WTC11 (cell line): ENCODE results near the gene ABLIM2. TPM values are rescaled to one million over a fixed set of nuclear protein-coding genes. Genes with fewer than 3 reads are reported as not detected.

Experiments used
- ATAC-seq: fragments of 200-7000 bp; cut with Tn5 transposase; 2 replicates; pipeline ENCODE4 v1.10.0; 2021; ENCODE audit warnings: mild to moderate bottlenecking, moderate library complexity
- CTCF ChIA-PET: fragments of 300-600 bp; sonication (Branson Sonifier 250); formaldehyde crosslinking; loops from one replicate; lab custom pipeline; 2021; ENCODE audit warnings: antibody characterized with exemption; lab: Charles Lee
- POLR2A ChIA-PET: fragments of 350-600 bp; sonication (Branson Sonifier 250); formaldehyde crosslinking; loops from one replicate; lab custom pipeline; 2021; ENCODE audit warnings: antibody characterized with exemption; lab: Charles Lee
- DNase-seq: peaks from one replicate; pipeline ENCODE4 v3.0.0; 2021; ENCODE audit warnings: low spot score
- H3K27ac Mint-ChIP-seq: 2 replicates; pipeline ENCODE4 v1.8.0; 2021; ENCODE audit warnings: mixed read lengths
- H3K27me3 Mint-ChIP-seq: 2 replicates; pipeline ENCODE4 v1.8.0; 2021; ENCODE audit warnings: low read depth, mild to moderate bottlenecking, moderate library complexity, mixed read lengths
- H3K36me3 Mint-ChIP-seq: 2 replicates; pipeline ENCODE4 v1.8.0; 2021; ENCODE audit warnings: mixed read lengths
- H3K4me1 Mint-ChIP-seq: 2 replicates; pipeline ENCODE4 v1.8.0; 2022; ENCODE audit warnings: mixed read lengths
- H3K4me3 Mint-ChIP-seq: 2 replicates; pipeline ENCODE4 v1.8.0; 2021; ENCODE audit warnings: mild to moderate bottlenecking, moderate library complexity, mixed read lengths
- H3K9me3 Mint-ChIP-seq: 2 replicates; pipeline ENCODE4 v1.8.0; 2021; ENCODE audit warnings: mixed read lengths
- EMX1 ChIP-seq: fragments of 250-450 bp; sonication (Bioruptor Pico); IDR thresholded peaks from 2 replicates; pipeline ENCODE4 v1.8.0; 2021; ENCODE audit warnings: mild to moderate bottlenecking
- FOXJ3 ChIP-seq: sonication (generic); formaldehyde crosslinking; IDR thresholded peaks from 2 replicates; pipeline ENCODE4 v1.9.0; 2021; ENCODE audit warnings: missing genetic modification reagents, mild to moderate bottlenecking, borderline replicate concordance
- GTF2I ChIP-seq: fragments of 250-450 bp; sonication (Bioruptor Pico); conservative IDR thresholded peaks from 2 replicates; pipeline ENCODE4 v1.4.0; 2021; ENCODE audit warnings: mild to moderate bottlenecking
- IRF2 ChIP-seq: sonication (generic); formaldehyde crosslinking; IDR thresholded peaks from 2 replicates; pipeline ENCODE4 v1.8.0; 2022; ENCODE audit warnings: low read depth, missing genetic modification reagents, borderline replicate concordance
- RELA ChIP-seq: sonication (generic); formaldehyde crosslinking; IDR thresholded peaks from 2 replicates; pipeline ENCODE4 v1.8.1; 2022; ENCODE audit warnings: missing genetic modification reagents, mild to moderate bottlenecking, borderline replicate concordance
- SP1 ChIP-seq: sonication (generic); formaldehyde crosslinking; conservative IDR thresholded peaks from 2 replicates; pipeline ENCODE4 v1.8.1; 2022; ENCODE audit warnings: missing genetic modification reagents
- USF2 ChIP-seq: sonication (generic); formaldehyde crosslinking; IDR thresholded peaks from 2 replicates; pipeline ENCODE4 v1.8.1; 2023; ENCODE audit warnings: mild to moderate bottlenecking, missing genetic modification reagents, moderate library complexity
- ZBTB21 ChIP-seq: sonication (generic); formaldehyde crosslinking; IDR thresholded peaks from 2 replicates; pipeline ENCODE4 v1.8.1; 2023; ENCODE audit warnings: mild to moderate bottlenecking, missing genetic modification reagents, borderline replicate concordance
- ZBTB43 ChIP-seq: sonication (generic); formaldehyde crosslinking; IDR thresholded peaks from 2 replicates; pipeline ENCODE4 v1.8.1; 2023; ENCODE audit warnings: mild to moderate bottlenecking, missing genetic modification reagents
- ZNF219 ChIP-seq: sonication (generic); formaldehyde crosslinking; IDR thresholded peaks from 2 replicates; pipeline ENCODE4 v1.8.0; 2023; ENCODE audit warnings: missing genetic modification reagents, mild to moderate bottlenecking, borderline replicate concordance
- ZNF416 ChIP-seq: fragments of 250-450 bp; sonication (Bioruptor Pico); IDR thresholded peaks from 2 replicates; pipeline ENCODE4 v1.9.0; 2021; ENCODE audit warnings: mild to moderate bottlenecking, inconsistent platforms
- ZNF671 ChIP-seq: fragments of 250-450 bp; sonication (Bioruptor Pico); IDR thresholded peaks from 2 replicates; pipeline ENCODE4 v1.8.0; 2021; ENCODE audit warnings: mild to moderate bottlenecking
- total RNA-seq: library from RNA; stranded (reverse); gene quantifications from 3 replicates; pipeline ENCODE4 v1.2.3, GENCODE V29; 2021
- TF ChIP-seq, protein P1 (sequence below): fragments of 250-450 bp; sonication (Bioruptor Pico); IDR thresholded peaks from 2 replicates; pipeline ENCODE4 v2.1.2; 2022; ENCODE audit warnings: mild to moderate bottlenecking, moderate library complexity
- TF ChIP-seq, protein P2 (sequence below): fragments of 250-450 bp; sonication (Bioruptor Pico); conservative IDR thresholded peaks from 2 replicates; pipeline ENCODE4 v1.9.0; 2021; ENCODE audit warnings: mild to moderate bottlenecking
- TF ChIP-seq, protein P3 (sequence below): sonication (generic); formaldehyde crosslinking; IDR thresholded peaks from 2 replicates; pipeline ENCODE4 v1.8.1; 2023; ENCODE audit warnings: mild to moderate bottlenecking, missing genetic modification reagents, moderate library complexity
- TF ChIP-seq, protein P4 (sequence below): sonication (generic); formaldehyde crosslinking; IDR thresholded peaks from 2 replicates; pipeline ENCODE4 v1.8.0; 2022; ENCODE audit warnings: missing genetic modification reagents

ABLIM2 gene
- total RNA-seq, 1 experiment from 2014 or later: 2.6 TPM

GRCh38 chr4:8131826-8132225 lies 26.8 kb downstream of the ABLIM2 start:
- TF ChIP-seq ZNF416 (CRISPR knock-in tag) (no peak), USF2 (CRISPR knock-in tag) (no peak), SP1 (CRISPR knock-in tag) (no peak), GTF2I (CRISPR knock-in tag) (no peak), RELA (no peak), IRF2 (CRISPR knock-in tag) (no peak), EMX1 (no peak)
- TF ChIP-seq, protein P1, sequence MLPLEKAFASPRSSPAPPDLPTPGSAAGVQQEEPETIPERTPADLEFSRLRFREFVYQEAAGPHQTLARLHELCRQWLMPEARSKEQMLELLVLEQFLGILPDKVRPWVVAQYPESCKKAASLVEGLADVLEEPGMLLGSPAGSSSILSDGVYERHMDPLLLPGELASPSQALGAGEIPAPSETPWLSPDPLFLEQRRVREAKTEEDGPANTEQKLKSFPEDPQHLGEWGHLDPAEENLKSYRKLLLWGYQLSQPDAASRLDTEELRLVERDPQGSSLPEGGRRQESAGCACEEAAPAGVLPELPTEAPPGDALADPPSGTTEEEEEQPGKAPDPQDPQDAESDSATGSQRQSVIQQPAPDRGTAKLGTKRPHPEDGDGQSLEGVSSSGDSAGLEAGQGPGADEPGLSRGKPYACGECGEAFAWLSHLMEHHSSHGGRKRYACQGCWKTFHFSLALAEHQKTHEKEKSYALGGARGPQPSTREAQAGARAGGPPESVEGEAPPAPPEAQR (CRISPR knock-in tag): no peak
- TF ChIP-seq, protein P2, sequence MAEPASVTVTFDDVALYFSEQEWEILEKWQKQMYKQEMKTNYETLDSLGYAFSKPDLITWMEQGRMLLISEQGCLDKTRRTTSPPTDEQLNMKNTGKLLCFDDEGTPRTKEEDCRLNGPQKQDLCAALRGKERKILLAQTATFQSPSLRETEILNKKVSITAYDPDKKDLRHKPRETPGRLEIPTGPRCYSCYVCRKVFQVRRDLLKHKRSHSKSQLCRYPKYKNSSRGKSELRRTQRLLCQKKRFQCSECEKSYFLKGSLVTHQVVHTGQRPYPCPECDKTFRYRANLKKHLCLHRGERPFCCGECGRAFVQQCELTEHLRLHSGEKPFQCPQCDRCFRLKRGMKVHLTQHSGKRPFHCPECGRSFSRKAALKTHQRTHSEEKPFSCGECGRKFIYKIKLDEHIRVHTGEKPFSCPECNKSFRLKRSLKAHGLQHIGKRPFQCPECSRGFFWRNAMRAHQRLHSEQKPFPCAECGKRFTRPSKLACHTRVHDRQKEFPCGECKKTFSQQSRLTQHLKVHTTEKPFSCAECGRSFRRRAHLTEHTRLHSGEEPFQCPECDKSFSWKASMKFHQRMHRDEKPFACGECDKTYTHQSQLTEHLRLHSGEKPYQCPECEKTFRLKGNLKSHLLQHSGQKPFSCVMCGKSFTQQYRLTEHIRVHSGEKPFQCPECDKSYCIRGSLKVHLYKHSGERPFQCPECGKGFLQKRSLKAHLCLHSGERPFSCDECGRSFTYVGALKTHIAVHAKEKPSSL: no peak
- ChIA-PET CTCF (interaction anchor here (2.1 kb wide), 1 partner anchor 45 kb away, joined by 8 read pairs; no protein-coding TSS in a partner anchor), POLR2A (no interaction called here)
- peaks cover 29% of the 10 kb centered on the region for H3K4me1 Mint-ChIP-seq
- no peak overlapping the region for H3K4me3 Mint-ChIP-seq
- ATAC-seq (no peak), DNase-seq (no peak)
- H3K36me3 Mint-ChIP-seq: no peaks in the 10 kb centered on the region
- no peaks in the 10 kb centered on the region for H3K27me3 Mint-ChIP-seq
- no peaks in the 10 kb centered on the region for H3K9me3 Mint-ChIP-seq
- H3K27ac Mint-ChIP-seq: no peak overlapping the region

GRCh38 chr4:8131210-8131609 lies 27.4 kb downstream of the ABLIM2 start:
- no peak for TF ChIP-seq ZBTB21 (CRISPR knock-in tag)
- no peak for TF ChIP-seq ZNF671
- no peak for TF ChIP-seq GTF2I (CRISPR knock-in tag)
- TF ChIP-seq, protein P3, sequence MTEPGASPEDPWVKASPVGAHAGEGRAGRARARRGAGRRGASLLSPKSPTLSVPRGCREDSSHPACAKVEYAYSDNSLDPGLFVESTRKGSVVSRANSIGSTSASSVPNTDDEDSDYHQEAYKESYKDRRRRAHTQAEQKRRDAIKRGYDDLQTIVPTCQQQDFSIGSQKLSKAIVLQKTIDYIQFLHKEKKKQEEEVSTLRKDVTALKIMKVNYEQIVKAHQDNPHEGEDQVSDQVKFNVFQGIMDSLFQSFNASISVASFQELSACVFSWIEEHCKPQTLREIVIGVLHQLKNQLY (CRISPR knock-in tag): no peak
- TF ChIP-seq FOXJ3 (CRISPR knock-in tag): no peak
- TF ChIP-seq ZBTB43 (CRISPR knock-in tag): no peak
- TF ChIP-seq, protein P4, sequence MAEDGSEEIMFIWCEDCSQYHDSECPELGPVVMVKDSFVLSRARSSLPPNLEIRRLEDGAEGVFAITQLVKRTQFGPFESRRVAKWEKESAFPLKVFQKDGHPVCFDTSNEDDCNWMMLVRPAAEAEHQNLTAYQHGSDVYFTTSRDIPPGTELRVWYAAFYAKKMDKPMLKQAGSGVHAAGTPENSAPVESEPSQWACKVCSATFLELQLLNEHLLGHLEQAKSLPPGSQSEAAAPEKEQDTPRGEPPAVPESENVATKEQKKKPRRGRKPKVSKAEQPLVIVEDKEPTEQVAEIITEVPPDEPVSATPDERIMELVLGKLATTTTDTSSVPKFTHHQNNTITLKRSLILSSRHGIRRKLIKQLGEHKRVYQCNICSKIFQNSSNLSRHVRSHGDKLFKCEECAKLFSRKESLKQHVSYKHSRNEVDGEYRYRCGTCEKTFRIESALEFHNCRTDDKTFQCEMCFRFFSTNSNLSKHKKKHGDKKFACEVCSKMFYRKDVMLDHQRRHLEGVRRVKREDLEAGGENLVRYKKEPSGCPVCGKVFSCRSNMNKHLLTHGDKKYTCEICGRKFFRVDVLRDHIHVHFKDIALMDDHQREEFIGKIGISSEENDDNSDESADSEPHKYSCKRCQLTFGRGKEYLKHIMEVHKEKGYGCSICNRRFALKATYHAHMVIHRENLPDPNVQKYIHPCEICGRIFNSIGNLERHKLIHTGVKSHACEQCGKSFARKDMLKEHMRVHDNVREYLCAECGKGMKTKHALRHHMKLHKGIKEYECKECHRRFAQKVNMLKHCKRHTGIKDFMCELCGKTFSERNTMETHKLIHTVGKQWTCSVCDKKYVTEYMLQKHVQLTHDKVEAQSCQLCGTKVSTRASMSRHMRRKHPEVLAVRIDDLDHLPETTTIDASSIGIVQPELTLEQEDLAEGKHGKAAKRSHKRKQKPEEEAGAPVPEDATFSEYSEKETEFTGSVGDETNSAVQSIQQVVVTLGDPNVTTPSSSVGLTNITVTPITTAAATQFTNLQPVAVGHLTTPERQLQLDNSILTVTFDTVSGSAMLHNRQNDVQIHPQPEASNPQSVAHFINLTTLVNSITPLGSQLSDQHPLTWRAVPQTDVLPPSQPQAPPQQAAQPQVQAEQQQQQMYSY: no peak
- no peak for TF ChIP-seq ZNF219 (CRISPR knock-in tag)
- TF ChIP-seq, all 79 proteins: peak for 0
- ChIA-PET POLR2A (no interaction called here), CTCF (interaction anchor here (1.4 to 2.1 kb wide), 2 partner anchors 18 to 46 kb away, joined by 4 to 8 read pairs; no protein-coding TSS in a partner anchor)
- peaks cover 29% of the 10 kb centered on the region for H3K4me1 Mint-ChIP-seq
- no peak overlapping the region for H3K4me3 Mint-ChIP-seq
- H3K36me3 Mint-ChIP-seq: no peaks in the 10 kb centered on the region
- no peak for ATAC-seq
- H3K27me3 Mint-ChIP-seq: no peaks in the 10 kb centered on the region
- H3K9me3 Mint-ChIP-seq: no peaks in the 10 kb centered on the region
- H3K27ac Mint-ChIP-seq: no peak overlapping the region
- no peak for DNase-seq
